GM12878 (cell line): ENCODE measurements around the gene MEOX1. TPM values are rescaled to one million over a fixed set of nuclear protein-coding genes. Genes with fewer than 3 reads are reported as not detected.
"Not testable (repeated sequence)": the region's sequence is repeated elsewhere in the genome, so short reads cannot be mapped to it uniquely, and the experiment has no call there.

ENCODE experiments used
- ATAC-seq: fragments of 200-7000 bp; cut with Tn5 transposase; 3 replicates; pipeline ENCODE4 v1.9.1; 2020; ENCODE audit warnings: mild to moderate bottlenecking, moderate library complexity
- BruUV-seq: library from RNA; stranded (reverse); fragments of 400-500 nt; replicated peaks from 2 replicates; lab custom pipeline; 2021; lab: Mats Ljungman, UMichigan
- CTCF ChIA-PET: fragments of 300-600 bp; sonication (Branson Sonifier 250); formaldehyde crosslinking; extraction: SDS; loops from one replicate; lab custom pipeline; 2021; ENCODE audit warnings: inconsistent platforms; lab: Yijun Ruan, JAX
- POLR2A ChIA-PET: fragments of 350-600 bp; formaldehyde crosslinking; extraction: SDS; loops from one replicate; lab custom pipeline; 2021; ENCODE audit warnings: inconsistent platforms; lab: Charles Lee
- RAD21 ChIA-PET: fragments of 300-600 bp; sonication (Branson Sonifier 250); formaldehyde crosslinking; loops from one replicate; lab custom pipeline; 2023; ENCODE audit warnings: antibody characterized with exemption; ENCODE audit not compliant: unreplicated experiment; lab: Charles Lee
- SMC1A ChIA-PET: fragments of 300-600 bp; sonication (Branson Sonifier 250); formaldehyde crosslinking; loops from one replicate; lab custom pipeline; 2023; ENCODE audit not compliant: unreplicated experiment, uncharacterized antibody; lab: Charles Lee
- DNase-seq: peaks from one replicate; pipeline ENCODE4 v3.0.0-alpha.2; 2011; ENCODE audit warnings: low read depth, low spot score
- FAIRE-seq: peaks from 3 replicates; lab custom pipeline; 2011; peaks lifted over from hg19 to GRCh38; lab: Jason Lieb, UNC
- H2AFZ ChIP-seq: 2 replicates; pipeline ENCODE4 v1.6.0; 2011; ENCODE audit warnings: low read depth, low read length, control low read depth; ENCODE audit not compliant: control insufficient read depth
- H3K27ac ChIP-seq: 2 replicates; pipeline ENCODE4 v1.5.1; 2011; ENCODE audit warnings: control low read depth; ENCODE audit not compliant: control insufficient read depth, insufficient read depth
- H3K27me3 ChIP-seq, 2 experiments: replicated peaks in 1 of 2; 2 replicates each; pipeline versions ENCODE4 v1.6.0 to v1.6.1; 2011; ENCODE audit warnings: low read length in 1 of 2; ENCODE audit not compliant: control insufficient read depth in 2 of 2, insufficient read depth in 2 of 2
- H3K36me3 ChIP-seq, 2 experiments: 2 replicates each; pipeline ENCODE4 v1.5.1; 2011; ENCODE audit warnings: low read length in 1 of 2; ENCODE audit not compliant: control insufficient read depth in 2 of 2, insufficient read depth in 2 of 2
- H3K4me1 ChIP-seq: 2 replicates; pipeline ENCODE4 v1.6.1; 2011; ENCODE audit warnings: mild to moderate bottlenecking, low read length, moderate library complexity, mixed read lengths; ENCODE audit not compliant: control insufficient read depth, insufficient read depth
- H3K4me2 ChIP-seq: 2 replicates; pipeline ENCODE4 v1.6.0; 2011; ENCODE audit warnings: control low read depth; ENCODE audit not compliant: control insufficient read depth, insufficient read depth
- H3K4me3 ChIP-seq: fragments of 200-600 bp; sonication (generic); 2 replicates; pipeline ENCODE4 v1.5.1; 2016
- H3K79me2 ChIP-seq: 2 replicates; pipeline ENCODE4 v1.6.0; 2011; ENCODE audit warnings: low read length; ENCODE audit not compliant: control insufficient read depth, insufficient read depth
- H3K9ac ChIP-seq: 2 replicates; pipeline ENCODE4 v1.8.0; 2011; ENCODE audit warnings: low read length, control low read depth, mixed read lengths; ENCODE audit not compliant: control insufficient read depth, insufficient read depth
- H3K9me3 ChIP-seq: replicated peaks from 3 replicates; pipeline ENCODE4 v1.5.1; 2011; ENCODE audit warnings: mild to moderate bottlenecking, low read length; ENCODE audit not compliant: control insufficient read depth, insufficient read depth
- H4K20me1 ChIP-seq: 2 replicates; pipeline ENCODE4 v1.6.0; 2011; ENCODE audit not compliant: control insufficient read depth, insufficient read depth
- E2F8 ChIP-seq: fragments of 450-650 bp; IDR thresholded peaks from 2 replicates; pipeline ENCODE4 v1.6.1; 2018; ENCODE audit warnings: mild to moderate bottlenecking, low read depth, moderate library complexity; ENCODE audit not compliant: partially characterized antibody
- EED ChIP-seq: sonication (generic); IDR thresholded peaks from 2 replicates; pipeline ENCODE4 v1.6.1; 2016; ENCODE audit warnings: antibody characterized with exemption, low read depth
- EGR1 ChIP-seq, 2 experiments: IDR thresholded peaks; 1 replicate in 1 of 2; 2 replicates in 1 of 2; pipeline ENCODE4 v1.6.1; 2011 to 2012; ENCODE audit warnings: low read depth in 2 of 2, low read length in 2 of 2, borderline replicate concordance in 1 of 2, mild to moderate bottlenecking in 1 of 2, moderate library complexity in 1 of 2
- HDAC2 ChIP-seq: fragments of 200-600 bp; sonication (generic); IDR thresholded peaks from 2 replicates; pipeline ENCODE4 v1.6.1; 2017
- MEF2B ChIP-seq: fragments of 450-650 bp; IDR thresholded peaks from 2 replicates; pipeline ENCODE4 v1.6.1; 2018; ENCODE audit warnings: mild to moderate bottlenecking, moderate library complexity; ENCODE audit not compliant: partially characterized antibody, poor library complexity, severe bottlenecking
- PML ChIP-seq: IDR thresholded peaks from 2 replicates; pipeline ENCODE4 v1.6.1; 2012; ENCODE audit warnings: low read length, inconsistent platforms
- SMAD1 ChIP-seq: fragments of 450-650 bp; IDR thresholded peaks from 2 replicates; pipeline ENCODE4 v1.6.1; 2018; ENCODE audit warnings: mild to moderate bottlenecking, low read depth; ENCODE audit not compliant: partially characterized antibody
- SMC3 ChIP-seq: IDR thresholded peaks from 2 replicates; pipeline ENCODE4 v1.6.1; 2011; ENCODE audit warnings: low read length, improper control_type of control experiment, borderline replicate concordance
- TCF3 ChIP-seq: IDR thresholded peaks from 2 replicates; pipeline ENCODE4 v1.6.1; 2012; ENCODE audit warnings: low read depth, mild to moderate bottlenecking, low read length, borderline replicate concordance; ENCODE audit not compliant: insufficient read depth
- USF2 ChIP-seq: IDR thresholded peaks from 2 replicates; pipeline ENCODE4 v1.6.1; 2011; ENCODE audit warnings: low read depth, low read length, improper control_type of control experiment, borderline replicate concordance
- YY1 ChIP-seq: IDR thresholded peaks from 2 replicates; pipeline ENCODE4 v1.6.1; 2011; ENCODE audit warnings: low read depth, mild to moderate bottlenecking, low read length
- ZNF274 ChIP-seq: IDR thresholded peaks from one replicate; pipeline ENCODE4 v1.8.0; 2011; ENCODE audit not compliant: insufficient read length, insufficient read depth
- ZSCAN29 ChIP-seq: fragments of 450-650 bp; IDR thresholded peaks from 2 replicates; pipeline ENCODE4 v1.6.1; 2017; ENCODE audit warnings: mild to moderate bottlenecking, moderate library complexity
- WGBS: methylation state at CpG from one replicate; pipeline ENCODE4 v1.1.6; 2016; ENCODE audit warnings: low lambda C conversion rate; ENCODE audit not compliant: insufficient replicate concordance, insufficient coverage; ENCODE audit errors: missing lambda C conversion rate; 5-methylcytosine and 5-hydroxymethylcytosine counted together
- in situ Hi-C: fragments of 300-500 bp; cut with MboI; formaldehyde crosslinking; loops from 9 replicates; pipeline ENCODE4 v1.14.3; 2018; ENCODE audit warnings: mixed read lengths
- intact Hi-C: fragments of 100-400 bp; cut with micrococcal nuclease; formaldehyde crosslinking; loops from one replicate; pipeline ENCODE4 v1.14.2; 2022; ENCODE audit not compliant: unreplicated experiment
- polyA plus RNA-seq, 11 experiments: library from polyadenylated mRNA; depleted of rRNA in 4 of 11; unstranded in 6 of 11; stranded (reverse) in 5 of 11; fragments of >200 nt; fragmentation: Nextera tagmentation in 4 of 11; fragmentation: Illumina TruSeq in 1 of 11; extraction: Ambion mirVana in 4 of 11; extraction: Trizol in 1 of 11; gene quantifications; 1 replicate in 1 of 11; 2 replicates in 10 of 11; pipeline versions ENCODE4 v1.2.1 to v1.2.3, GENCODE V29; 2011 to 2016; ENCODE audit warnings: inconsistent platforms in 2 of 11, missing spikeins in 2 of 11, low read depth in 1 of 11
- total RNA-seq, 4 experiments: library from RNA; depleted of rRNA in 3 of 4; stranded (reverse); fragments of >200 nt in 3 of 4; fragmentation: Illumina TruSeq in 1 of 4; extraction: Trizol in 1 of 4; gene quantifications; 2 replicates each; pipeline versions ENCODE4 v1.2.1 to v1.2.3, GENCODE V29; 2013 to 2021

The MEOX1 gene
- total and polyA plus RNA-seq, 10 of the 15 experiments (the other 5 are each of a cell fraction or from before 2014, with no cell fraction given) = 0.19 to 9.4 (median 0.46) TPM

GRCh38 chr17:43689131-43689530 lies 27.4 kb upstream of the MEOX1 start:
- no peak for DNase-seq
- FAIRE-seq = no peak
- Histone ChIP-seq H3K9me3 (no peaks in the 10 kb centered on the region), H3K36me3 (no peaks in the 10 kb centered on the region), H3K27ac (no peak overlapping the region), H3K27me3 (no peaks in the 10 kb centered on the region; a peak in 1 of 4 replicates), H2AFZ (no peak overlapping the region), H4K20me1 (no peaks in the 10 kb centered on the region), H3K4me1 (no peaks in the 10 kb centered on the region), H3K4me3 (no peak overlapping the region)
- in situ Hi-C loops = no loop called here
- POLR2A ChIA-PET = interaction anchor here (0.6 to 1.3 kb wide), 2 partner anchors 77 to 112 kb away, joined by 3 read pairs; no protein-coding TSS in a partner anchor
- RAD21 ChIA-PET = interaction anchor here (1.0 to 1.2 kb wide), 2 partner anchors 72 to 114 kb away, joined by 3 read pairs; no protein-coding TSS in a partner anchor
- no peak for ATAC-seq
- SMC1A ChIA-PET = interaction anchor here (1.1 to 2.4 kb wide), 6 partner anchors 8 to 114 kb away, joined by 3 to 11 read pairs (median 4); no protein-coding TSS in a partner anchor
- TF ChIP-seq TCF3 (no peak), PML (no peak), EGR1 (IDR thresholded peaks at IDR 0.05; ENCODE audit: borderline replicate concordance in 1 of 2, low read depth in 2 of 2, low read length in 2 of 2) (no peak), EED (no peak), ZSCAN29 (no peak), USF2 (no peak), E2F8 (no peak), ZNF274 (no peak), SMAD1 (no peak), HDAC2 (no peak), YY1 (no peak), SMC3 (no peak), MEF2B (no peak)
- TF ChIP-seq, all 136 proteins: peak for 0
- Histone ChIP-seq H3K9ac (no peak overlapping the region), H3K79me2 (no peaks in the 10 kb centered on the region), H3K4me2 (no peak overlapping the region)
- 41% methylated on average over 3 of the region's 3 CpGs for WGBS
- CTCF ChIA-PET = interaction anchor here (1.4 to 2.7 kb wide), 7 partner anchors 19 to 146 kb away, joined by 3 to 17 read pairs (median 6); no protein-coding TSS in a partner anchor
- intact Hi-C loops = no loop called here
- no TSS peak for BruUV-seq

- SMC1A ChIA-PET = interaction anchor here (0.9 kb wide), 1 partner anchor 111 kb away, joined by 3 read pairs; no protein-coding TSS in a partner anchor
- H3K79me2 ChIP-seq, FAIRE-seq, H4K20me1 ChIP-seq, ATAC-seq, H3K9ac ChIP-seq, intact Hi-C loops, CTCF ChIA-PET, POLR2A ChIA-PET, in situ Hi-C loops, DNase-seq, BruUV-seq, H3K4me3 ChIP-seq, H3K36me3 ChIP-seq, H3K27me3 ChIP-seq, H3K4me1 ChIP-seq, RAD21 ChIA-PET, H2AFZ ChIP-seq, H3K9me3 ChIP-seq, H3K4me2 ChIP-seq, H3K27ac ChIP-seq: not testable (repeated sequence)
- 28% methylated on average over 9 of the region's 9 CpGs for WGBS
Observed at GRCh38 chr17:43686957-43687356, 25.2 kb upstream of the MEOX1 start.
